NOMO-1 (cell line): ENCODE results near the gene GAL3ST2.
"Not testable (repeated sequence)": the region's sequence is repeated elsewhere in the genome, so short reads cannot be mapped to it uniquely, and the experiment has no call there.

Experiments used
- DNase-seq, 2 experiments: peaks; one replicate each; lab custom pipeline; 2025; ENCODE audit not compliant: unreplicated experiment in 2 of 2; lab: John Stamatoyannopoulos, UW

The GAL3ST2 gene

GRCh38 chr2:241767464-241768250, 9.0 kb upstream of the GAL3ST2 start:
- no peak for DNase-seq

- no peak for DNase-seq
Observed at GRCh38 chr2:241768251-241768711, 8.3 kb upstream of the GAL3ST2 start.

GRCh38 chr2:241768850-241769249, 7.8 kb upstream of the GAL3ST2 start:
- no peak for DNase-seq

GRCh38 chr2:241769819-241770184, 6.8 kb upstream of the GAL3ST2 start:
- DNase-seq: no peak

DNA sequence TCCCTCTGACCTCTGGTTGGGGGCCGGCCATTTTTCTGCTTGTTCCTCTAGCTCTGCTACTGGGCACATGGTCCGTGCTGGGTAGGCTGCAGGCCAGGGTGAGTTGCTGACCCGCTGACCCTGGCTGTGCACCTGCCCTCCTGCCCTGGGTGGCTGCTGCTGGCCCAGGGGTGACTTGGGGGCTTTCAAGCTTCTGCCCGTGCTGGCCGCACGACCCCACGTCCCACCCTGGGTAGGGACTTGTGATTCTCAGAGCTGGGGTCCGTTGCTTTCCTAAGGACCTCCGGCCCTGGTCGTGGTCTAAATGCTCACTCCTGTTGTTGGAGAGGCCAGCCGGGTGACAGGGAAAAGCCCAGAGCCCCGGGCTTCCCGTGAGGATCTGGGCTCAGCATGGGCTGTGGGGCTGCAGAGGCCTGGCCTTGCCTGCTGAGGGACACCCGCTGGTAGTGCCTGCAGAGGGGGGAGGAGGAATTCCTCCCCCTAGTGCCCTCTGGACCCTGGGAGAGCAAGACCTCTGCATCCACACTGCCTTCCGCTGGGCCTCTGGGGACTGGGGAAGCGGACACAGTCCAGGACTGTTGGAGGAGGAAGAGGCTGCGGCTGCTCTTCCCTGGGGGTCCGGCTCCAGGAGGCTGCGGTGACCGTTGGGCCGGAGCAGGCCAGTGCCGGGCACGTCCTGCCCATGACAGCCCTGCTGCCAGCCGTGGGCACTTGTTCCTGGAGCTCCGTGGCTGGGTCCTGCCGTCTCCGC, 6.3 kb upstream of the GAL3ST2 start:
- DNase-seq: no peak

- DNase-seq: no peak
Observed at GRCh38 chr2:241770936-241771285, 5.7 kb upstream of the GAL3ST2 start.

GRCh38 chr2:241771286-241772062, 5.1 kb upstream of the GAL3ST2 start:
- peak; percentile 67 to 80 for DNase-seq

GRCh38 chr2:241772063-241772499, 4.5 kb upstream of the GAL3ST2 start:
- peak in 1 of 2 experiments; percentile 59 for DNase-seq

DNA sequence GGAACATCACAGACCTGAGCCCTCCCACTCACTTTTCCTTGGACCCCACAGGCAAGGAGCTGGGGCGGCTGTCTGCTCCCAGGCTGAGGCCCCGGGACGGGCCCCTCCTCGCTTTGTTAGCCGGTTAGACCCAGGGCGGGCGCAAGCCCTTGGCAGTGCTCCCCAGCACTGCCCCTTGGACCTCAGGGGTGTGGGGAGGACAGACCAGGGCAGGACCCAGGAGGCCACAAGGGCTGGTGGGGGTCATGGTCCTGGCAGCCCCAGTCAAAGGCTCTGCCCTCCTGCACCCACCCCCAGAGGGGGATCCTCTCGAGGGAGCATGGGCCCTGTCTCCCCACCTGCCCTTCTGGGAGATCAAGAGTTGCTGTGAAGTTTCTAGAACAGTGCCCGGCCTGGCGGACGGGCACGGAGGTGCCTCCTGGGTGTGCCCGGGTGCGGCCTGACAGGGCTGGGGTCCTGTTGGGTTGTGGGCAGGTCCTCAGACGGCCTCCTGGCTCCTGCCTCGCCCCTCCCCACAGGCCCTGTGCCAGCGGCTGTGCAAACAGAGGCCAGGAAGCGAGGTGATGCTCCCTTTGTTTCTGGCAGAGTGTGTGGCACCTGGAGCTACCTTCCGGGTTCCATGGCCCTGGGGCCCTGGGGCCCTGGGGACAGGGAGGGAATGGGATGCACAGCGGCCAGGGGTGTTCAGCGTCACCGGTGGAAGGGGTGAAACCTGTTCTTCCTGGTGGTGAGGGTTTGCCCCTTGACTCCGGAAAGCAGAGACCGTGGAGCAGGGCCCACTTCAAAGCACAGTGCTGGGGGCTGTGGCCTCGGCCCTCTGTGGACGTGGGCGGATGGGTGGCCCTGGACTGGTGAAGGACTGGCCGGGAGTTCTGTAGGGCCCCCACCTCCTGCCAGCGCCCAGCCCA, 2.9 kb upstream of the GAL3ST2 start:
- DNase-seq: no peak

- no peak for DNase-seq
Observed at GRCh38 chr2:241774419-241775222, 2.0 kb upstream of the GAL3ST2 start.

DNA sequence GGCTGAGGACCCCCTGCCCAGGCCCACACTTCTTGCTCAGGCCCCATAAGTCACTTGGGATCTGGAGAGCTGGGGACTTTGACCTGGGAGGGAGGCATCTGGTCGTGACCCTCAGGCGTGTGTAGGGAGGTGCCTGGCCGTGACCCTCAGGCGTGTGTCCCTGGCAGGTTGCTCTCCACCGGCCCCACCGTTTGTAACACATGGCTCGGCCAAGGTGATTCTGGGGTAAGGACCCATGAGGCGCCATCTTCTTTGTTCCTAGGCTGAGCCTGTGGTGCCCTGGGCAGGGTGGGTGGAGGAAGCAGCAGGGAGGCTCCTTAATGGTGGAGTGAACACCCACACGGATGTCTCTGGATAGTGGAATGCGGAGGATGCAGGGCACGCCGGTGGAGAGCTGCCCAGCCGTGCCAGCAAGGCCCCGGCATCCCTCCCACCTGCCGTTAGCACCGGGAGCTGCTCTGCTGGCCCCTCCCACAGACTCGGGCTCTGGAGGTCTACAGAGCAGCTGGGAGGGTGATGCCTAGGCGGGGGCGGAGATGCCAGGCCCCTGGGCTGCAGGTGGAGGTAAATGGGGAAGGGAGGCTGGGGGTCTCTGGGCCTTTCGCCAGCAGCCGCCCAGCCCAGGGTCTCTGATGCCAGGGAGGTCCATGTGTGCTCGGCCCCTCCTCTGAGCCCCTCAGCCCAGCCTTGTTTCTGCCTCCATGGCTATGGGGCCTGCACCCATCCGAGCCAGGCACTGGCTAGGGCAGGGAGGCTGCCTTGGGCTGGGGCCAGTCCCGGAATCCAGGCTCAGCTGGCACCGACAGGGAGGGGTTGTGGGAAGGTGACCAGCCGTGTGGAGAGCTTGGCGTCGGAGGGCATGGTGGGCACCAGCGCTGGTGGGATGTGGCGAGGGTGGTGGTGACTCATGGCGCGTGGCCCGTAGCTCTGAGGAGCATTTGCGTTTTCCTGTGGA, 1.1 kb upstream of the GAL3ST2 start:
- no peak for DNase-seq

- DNase-seq: no peak
Observed at GRCh38 chr2:241777170-241777685, 606 bp downstream of the GAL3ST2 start.

DNA sequence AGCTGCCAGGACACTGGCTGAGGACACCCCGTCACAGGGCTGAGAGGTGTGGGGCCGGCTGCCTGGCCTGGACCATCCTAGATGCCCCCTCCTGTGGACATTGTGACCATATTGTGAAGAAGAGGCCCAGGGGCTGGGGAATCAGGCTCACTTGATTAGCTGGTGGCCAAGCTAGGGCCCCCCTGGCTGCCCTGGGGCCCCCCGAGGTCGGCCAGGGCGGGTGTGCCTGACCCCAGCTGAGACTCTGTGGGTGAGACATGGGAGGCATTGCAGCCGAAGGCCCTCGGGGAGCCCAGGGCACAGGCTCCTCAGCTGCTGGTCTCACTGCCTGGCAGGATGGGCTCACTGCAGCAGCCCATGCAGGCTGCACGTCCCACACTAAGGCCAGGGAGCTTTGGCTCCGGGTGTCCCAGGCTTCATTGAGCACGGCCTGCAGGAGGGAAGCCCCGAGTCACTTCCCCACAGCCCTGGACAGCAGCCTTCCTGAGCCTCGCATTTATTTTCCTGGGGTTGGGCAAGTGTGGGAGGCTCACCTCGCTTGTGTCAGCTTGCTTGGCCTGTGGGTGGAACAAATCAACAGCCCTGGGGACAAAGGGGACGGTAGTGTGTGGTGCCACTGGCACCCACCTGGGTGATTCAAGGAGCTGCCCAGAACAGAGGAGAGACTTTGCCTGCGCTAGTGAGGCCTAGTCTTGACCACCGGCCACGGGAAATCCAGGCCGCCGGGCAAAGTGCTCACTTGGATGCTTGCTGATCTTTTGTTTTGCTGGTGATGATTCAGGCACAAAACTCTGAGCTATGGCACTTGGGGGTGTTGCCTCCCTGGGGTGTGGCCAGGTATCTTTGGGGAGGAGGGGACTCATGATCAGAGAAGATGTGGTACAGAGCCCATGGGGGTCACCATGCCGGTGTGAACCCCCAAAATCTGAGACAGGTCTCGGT, 1.3 kb downstream of the GAL3ST2 start:
- DNase-seq: no peak

DNA sequence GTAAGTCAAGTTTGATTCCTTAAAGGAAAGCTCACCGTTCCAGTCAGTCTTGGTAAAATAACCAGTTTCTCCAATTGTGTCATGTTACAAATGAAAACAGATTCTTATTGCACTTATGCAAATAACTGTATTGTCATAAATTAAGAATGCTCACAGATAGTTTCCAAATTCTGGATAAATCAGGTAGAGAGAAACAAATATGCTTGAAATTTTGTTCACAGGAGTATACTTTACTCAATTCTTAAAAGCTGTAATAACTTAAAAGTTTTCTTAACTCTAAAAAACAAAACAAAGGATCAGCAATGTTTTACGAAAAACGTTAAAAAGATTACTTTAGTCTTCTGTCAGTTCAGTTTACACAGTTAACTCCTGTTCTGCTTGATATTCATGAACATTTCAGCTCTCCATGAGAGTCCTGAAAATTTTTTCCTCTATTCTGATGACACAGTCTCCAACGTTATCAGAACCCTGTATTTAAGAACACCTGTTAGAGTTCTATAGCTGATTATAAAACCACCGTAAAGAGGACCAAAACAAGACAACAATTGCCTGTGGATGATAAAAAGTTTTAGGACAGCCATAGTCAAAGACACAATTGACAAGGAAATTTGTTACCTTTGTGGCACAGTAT, 4.4 kb downstream of the GAL3ST2 start:
- DNase-seq: no peak

GRCh38 chr2:241782053-241782452, 5.4 kb downstream of the GAL3ST2 start:
- DNase-seq: not testable (repeated sequence)

DNA sequence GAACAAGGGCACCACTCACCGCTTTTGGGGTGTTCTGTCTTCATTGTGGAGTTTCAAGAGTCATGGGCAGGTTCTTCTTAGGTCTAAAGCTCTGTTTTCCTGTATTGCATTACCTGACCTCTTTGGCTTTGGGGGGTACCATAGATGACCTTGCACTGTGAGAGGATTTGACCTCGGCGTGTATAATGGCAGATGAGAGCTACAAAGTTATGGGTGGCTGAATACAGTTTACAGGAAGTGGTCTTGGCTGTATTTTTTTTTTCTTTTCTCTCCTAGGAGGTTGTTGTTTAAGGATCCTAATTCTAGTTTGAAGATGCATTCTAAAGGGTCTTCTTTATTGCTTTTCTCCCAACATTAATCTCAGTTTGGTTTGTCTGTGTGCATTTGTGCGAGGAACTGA, 11.5 kb downstream of the GAL3ST2 start:
- DNase-seq: no peak

DNA sequence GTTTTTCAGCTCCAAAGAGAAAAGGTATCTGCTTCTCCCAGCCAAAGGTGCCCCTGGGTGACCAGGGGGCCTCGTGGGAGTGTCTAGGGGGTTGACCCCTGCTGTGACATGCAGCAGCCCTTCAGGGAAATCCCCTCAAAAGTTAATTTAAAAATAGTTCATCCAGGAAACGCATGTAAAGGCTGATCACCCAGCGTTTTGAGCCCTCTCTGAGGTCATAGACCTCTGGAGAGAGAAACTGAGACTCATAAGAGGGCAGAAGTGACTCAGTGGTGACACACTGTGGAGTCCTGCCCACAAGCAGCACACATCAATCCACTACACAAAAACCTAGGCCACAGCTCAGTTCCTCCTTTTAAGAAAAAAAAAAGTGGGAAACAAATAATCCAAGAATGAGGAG, 11.9 kb downstream of the GAL3ST2 start:
- no peak for DNase-seq
